NCI-H2227 (cell line): ENCODE results near the gene OR10P1.
"Not testable (repeated sequence)": the region's sequence is repeated elsewhere in the genome, so short reads cannot be mapped to it uniquely, and the experiment has no call there.

Experiments
- DNase-seq: peaks from one replicate; lab custom pipeline; 2025; ENCODE audit not compliant: unreplicated experiment; lab: John Stamatoyannopoulos, UW

OR10P1 gene, protein sequence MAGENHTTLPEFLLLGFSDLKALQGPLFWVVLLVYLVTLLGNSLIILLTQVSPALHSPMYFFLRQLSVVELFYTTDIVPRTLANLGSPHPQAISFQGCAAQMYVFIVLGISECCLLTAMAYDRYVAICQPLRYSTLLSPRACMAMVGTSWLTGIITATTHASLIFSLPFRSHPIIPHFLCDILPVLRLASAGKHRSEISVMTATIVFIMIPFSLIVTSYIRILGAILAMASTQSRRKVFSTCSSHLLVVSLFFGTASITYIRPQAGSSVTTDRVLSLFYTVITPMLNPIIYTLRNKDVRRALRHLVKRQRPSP

GRCh38 chr12:55636853-55637252, at the start of gene OR10P1:
Gene OR10P1 (plus strand): TSS chr12:55636892. CDS start chr12:55636892, 0 bp downstream.
- DNase-seq, result no peak

- not testable (repeated sequence) for DNase-seq
Measured at GRCh38 chr12:55590152-55590551, 46.5 kb upstream of the OR10P1 start.

DNA sequence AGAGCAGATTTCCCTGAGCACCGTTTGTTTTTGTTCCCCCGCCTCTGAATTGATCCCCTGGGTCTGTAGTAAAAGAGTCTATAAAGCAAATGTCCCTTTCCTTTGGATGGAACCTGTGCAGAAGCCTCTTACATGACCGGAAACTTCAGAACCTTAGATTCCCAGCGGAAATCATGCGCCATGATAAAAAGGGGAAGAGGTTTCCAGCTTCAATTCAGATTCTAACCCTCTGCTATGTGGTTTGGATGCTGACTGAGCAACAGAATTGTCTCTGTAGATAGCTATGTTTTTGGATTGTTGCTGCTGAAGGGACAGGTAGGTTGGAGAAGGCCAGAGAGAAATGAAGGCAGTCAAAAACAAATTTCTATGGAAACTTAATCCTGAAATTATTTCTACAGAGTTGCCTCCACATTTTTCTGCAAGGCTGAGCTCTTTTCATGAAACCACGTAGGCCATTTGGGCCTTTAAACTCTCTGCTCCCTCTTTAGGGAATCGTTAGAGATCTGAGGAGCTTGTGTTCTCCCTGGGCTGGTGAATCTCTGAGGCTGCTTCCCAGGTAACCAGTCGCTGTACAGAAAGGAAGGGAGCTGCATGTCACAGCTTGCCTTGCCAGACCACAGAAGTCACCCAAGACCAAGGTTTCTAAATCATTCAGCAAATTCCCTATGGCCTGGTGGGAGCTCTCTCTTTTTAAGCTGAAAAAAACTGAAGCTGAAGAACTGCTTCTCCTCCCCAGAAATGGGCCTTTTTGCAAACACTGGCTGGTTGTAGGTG, 28.7 kb upstream of the OR10P1 start:
- DNase-seq, result no peak

DNA sequence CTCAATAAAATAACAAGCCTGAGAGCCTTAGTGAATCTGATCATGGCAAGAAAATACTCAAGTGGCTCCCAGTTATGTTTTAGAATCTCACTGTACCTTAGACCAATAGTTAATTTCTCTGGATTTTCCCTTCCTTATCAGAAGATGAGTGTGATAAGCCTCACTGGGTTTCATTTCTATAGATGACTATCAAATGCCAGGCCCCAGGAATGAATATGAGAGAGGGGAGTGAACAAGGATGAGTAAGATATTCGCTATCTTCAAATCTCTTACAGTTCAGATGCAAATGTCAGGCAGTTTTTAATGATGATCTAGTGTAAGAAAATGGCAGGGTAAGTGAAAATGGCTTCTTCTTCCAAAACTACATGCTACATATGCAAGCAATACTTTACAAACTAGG, 26.1 kb upstream of the OR10P1 start:
- no peak for DNase-seq

GRCh38 chr12:55612646-55613045, 24.0 kb upstream of the OR10P1 start:
- DNase-seq, result no peak

- no peak for DNase-seq
Measured at GRCh38 chr12:55614764-55615163, 21.9 kb upstream of the OR10P1 start.

DNA sequence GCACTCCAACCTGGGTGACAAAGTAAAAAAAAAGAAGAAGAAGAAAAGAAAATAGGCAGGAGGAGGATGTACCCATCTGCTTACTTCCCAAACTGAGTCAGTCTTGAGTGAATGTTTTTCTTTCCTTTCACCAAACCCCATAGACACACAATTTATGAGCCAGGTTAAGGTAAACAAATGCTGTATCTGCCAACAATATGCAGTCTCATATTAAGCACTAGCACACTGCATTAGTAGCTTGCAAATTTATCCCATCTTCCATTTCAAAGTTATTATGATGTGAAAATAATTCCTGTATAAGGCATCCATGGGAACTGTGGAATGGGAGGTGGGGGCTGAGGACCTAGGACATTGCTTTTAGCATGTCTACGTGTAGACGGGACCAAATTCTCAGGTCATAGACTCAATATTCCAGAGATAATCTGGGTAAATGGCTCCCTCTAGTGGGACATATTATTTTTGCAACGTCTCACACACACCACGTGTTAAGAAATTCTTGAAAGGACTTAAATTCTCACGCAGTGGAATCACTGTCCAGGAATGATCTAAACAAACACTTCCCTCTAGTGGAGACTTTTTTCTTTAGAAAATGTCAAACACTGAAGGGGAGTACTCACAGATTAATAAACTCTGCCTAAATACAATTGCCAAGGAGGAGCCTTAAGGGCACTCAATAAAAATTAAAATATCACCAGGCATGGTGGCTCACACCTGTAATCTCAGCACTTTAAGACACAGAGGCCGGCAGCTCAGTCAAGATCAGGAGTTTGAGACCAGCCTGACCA, 17.1 kb upstream of the OR10P1 start:
- peak; percentile 88 for DNase-seq

DNA sequence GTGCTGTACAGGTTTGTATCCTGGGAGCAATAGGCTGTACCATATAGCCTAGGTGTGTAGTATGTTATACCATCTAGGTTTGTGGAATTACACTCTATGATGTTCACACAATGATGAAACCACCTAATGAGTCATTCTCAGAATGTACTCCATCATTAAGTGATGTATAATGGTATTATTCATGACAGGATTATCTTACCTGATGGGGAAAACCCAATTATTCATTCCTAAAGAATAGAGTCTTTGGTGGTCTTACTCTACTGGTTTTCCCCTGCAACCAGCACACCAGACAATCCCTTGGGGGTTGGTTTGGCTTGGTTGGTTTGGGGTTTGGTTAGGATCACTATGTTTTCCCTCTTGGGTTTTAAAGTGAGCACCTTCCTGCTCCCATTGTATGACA, 12.6 kb upstream of the OR10P1 start:
- no peak for DNase-seq

- no peak for DNase-seq
Measured at GRCh38 chr12:55626154-55626553, 10.5 kb upstream of the OR10P1 start.

DNA sequence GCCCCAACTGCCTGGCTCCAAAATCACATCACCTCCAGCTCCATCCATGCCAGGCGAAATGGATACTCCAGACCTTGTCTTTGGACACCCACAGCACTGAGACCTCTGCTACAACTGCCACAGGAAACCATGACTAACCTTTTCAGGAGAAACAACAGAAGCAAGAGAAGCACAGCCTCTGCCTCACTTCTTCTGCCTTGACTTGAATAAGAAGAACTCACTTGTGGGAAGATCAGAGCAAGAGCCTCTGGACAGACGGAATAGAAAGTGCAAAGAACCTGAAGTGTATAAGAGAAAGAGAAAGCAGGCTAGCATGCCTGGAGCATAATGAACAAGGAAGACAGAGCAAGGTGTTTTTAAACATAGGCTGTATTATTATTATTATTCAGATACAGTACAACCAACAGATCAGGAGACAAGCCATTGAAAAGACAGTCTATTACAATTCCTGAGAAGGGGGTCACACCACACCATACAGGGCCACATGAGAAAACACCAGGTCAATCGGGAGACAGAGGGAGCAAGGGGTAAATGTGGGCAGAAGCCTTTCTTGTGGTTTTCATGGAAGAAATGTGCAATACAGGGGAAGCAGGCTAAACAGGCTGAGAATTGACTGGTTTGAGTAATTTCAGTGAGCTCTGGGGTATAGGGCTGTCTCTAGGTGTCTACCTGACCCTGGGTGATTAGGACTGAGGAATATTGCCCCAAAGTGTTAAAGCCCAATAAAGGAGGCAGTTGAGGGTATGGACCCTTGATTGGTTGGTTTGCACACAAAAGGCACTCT, 7.4 kb upstream of the OR10P1 start:
- DNase-seq, result no peak

DNA sequence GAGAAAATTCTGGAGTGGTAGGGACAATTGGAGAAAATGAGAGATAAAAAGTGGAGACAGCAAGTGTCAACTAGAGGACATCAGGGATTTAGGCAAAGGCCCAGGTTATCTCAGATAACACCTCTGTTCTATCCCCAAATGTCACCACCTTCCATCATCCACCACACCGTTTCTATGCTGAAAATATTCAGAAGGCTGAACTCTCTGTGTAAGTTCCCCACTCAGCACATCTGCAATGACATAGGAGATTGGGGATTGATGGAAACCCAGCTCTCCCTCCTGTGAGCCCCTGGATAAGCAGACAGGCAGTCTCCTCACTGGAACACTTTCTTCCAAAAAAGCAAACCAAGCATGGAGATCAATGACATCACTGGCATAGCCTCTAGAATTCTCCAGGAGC, 5.6 kb upstream of the OR10P1 start:
- no peak for DNase-seq

DNA sequence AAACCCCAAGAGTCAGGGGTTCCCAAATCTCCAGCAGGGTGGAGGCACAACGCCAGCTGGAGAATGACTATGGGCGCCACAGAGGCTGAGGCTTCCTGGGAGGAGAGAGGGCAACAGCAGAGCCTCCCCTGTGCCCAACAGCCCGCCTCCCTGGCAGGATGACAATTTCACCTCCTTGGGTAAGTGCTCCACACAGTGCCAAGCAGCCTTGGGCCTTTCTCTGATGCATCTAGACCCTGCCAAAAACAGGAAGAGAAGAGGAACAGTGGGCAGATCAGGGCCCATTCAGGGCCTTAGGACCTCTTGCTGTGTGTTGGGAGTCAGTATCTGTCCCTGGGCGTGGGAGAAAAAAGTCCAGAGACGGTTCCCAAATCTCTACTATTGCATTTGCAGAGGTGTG, 5.0 kb upstream of the OR10P1 start:
- DNase-seq, result no peak

DNA sequence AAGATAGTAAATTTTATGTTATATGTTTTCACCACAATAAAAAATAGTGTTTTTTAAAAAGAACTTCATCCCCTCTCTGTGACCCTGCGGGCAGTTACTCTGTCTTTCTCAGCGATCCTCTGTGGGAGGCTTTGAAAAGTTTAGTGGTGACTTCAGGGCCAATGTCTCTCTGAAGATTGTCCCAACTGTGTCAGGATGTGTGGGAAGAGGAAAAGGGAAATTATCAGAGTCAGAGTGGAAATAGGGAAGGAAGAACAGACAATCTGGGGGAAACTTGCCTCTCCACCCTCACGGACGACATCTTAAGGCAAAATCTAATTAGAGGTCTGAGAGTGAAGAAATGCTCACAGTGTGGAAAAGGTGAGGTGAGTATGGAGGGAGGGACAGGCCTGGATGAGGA, 3.5 kb upstream of the OR10P1 start:
- DNase-seq, result no peak

- no peak for DNase-seq
Measured at GRCh38 chr12:55636116-55636655, 506 bp upstream of the OR10P1 start.

- DNase-seq, result no peak
Measured at GRCh38 chr12:55637467-55637866, 775 bp downstream of the OR10P1 start.

- DNase-seq, result no peak
Measured at GRCh38 chr12:55641595-55641994, 4.9 kb downstream of the OR10P1 start.

- DNase-seq, result no peak
Measured at GRCh38 chr12:55642267-55642666, 5.6 kb downstream of the OR10P1 start.

DNA sequence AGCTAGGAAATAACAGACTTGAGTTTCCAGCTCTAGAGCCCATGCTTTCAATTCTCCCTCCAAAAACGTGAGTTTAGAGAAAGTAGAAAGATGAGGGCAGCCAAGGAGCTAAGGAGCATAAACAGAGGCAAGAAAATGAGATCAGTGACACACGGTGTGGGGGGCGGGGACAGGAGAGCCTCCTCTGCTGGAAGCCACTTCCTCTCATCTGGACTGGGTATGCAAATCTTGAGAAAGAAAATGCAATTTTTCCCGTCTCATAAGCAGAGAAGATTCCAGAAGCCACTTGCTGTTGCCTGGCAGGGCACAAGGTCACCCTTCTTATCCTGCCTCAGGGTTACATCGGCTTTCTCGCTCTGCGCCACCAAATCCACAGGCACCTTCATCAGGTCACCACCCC, 6.0 kb downstream of the OR10P1 start:
- DNase-seq, result no peak

- no peak for DNase-seq
Measured at GRCh38 chr12:55644591-55644990, 7.9 kb downstream of the OR10P1 start.

GRCh38 chr12:55647027-55647426, 10.3 kb downstream of the OR10P1 start:
- no peak for DNase-seq
